HG02970 (cell line): ENCODE measurements around the gene SAMD11.
"Not testable (repeated sequence)": the region's sequence is repeated elsewhere in the genome, so short reads cannot be mapped to it uniquely, and the experiment has no call there.

Experiments used
- ATAC-seq: cut with Tn5 transposase; IDR thresholded peaks from one replicate; pipeline ENCODE4 v1.9.1; 2021; ENCODE audit warnings: mild to moderate bottlenecking, moderate library complexity, moderate number of reproducible peaks; ENCODE audit not compliant: unreplicated experiment, low FRiP score

SAMD11 gene

GRCh38 chr1:942864-943533 is 19.3 kb downstream of the SAMD11 start:
- ATAC-seq = no peak

GRCh38 chr1:943545-944340 is 20.0 kb downstream of the SAMD11 start:
- no peak for ATAC-seq

- no peak for ATAC-seq
Measured at GRCh38 chr1:944341-945325, 20.9 kb downstream of the SAMD11 start.

- ATAC-seq = no peak
Measured at GRCh38 chr1:945688-946556, 22.2 kb downstream of the SAMD11 start.

GRCh38 chr1:946811-947210 is 23.1 kb downstream of the SAMD11 start:
- not testable (repeated sequence) for ATAC-seq

- no peak for ATAC-seq
Measured at GRCh38 chr1:947958-948357, 24.2 kb downstream of the SAMD11 start.

GRCh38 chr1:950268-950667 is 26.5 kb downstream of the SAMD11 start:
- no peak for ATAC-seq

- ATAC-seq = no peak
Measured at GRCh38 chr1:950881-951280, 27.2 kb downstream of the SAMD11 start.

- ATAC-seq = no peak
Measured at GRCh38 chr1:951364-951763, 27.6 kb downstream of the SAMD11 start.

- ATAC-seq = no peak
Measured at GRCh38 chr1:952201-952600, 28.5 kb downstream of the SAMD11 start.

- ATAC-seq = no peak
Measured at GRCh38 chr1:952603-953002, 28.9 kb downstream of the SAMD11 start.

- no peak for ATAC-seq
Measured at GRCh38 chr1:953524-954320, 30.0 kb downstream of the SAMD11 start.

GRCh38 chr1:954927-955326 is 31.2 kb downstream of the SAMD11 start:
- ATAC-seq = no peak

- ATAC-seq = no peak
Measured at GRCh38 chr1:955474-955873, 31.8 kb downstream of the SAMD11 start.

GRCh38 chr1:956636-957035 is 32.9 kb downstream of the SAMD11 start:
- no peak for ATAC-seq

GRCh38 chr1:958823-959730 is 35.4 kb downstream of the SAMD11 start, which contains the start of gene NOC2L:
Gene NOC2L, minus strand, starts transcription at chr1:959256. Its CDS starts 16 bp downstream, at chr1:959240.
- peak; percentile 75 for ATAC-seq

- ATAC-seq = no peak
Measured at GRCh38 chr1:959731-960362, 36.1 kb downstream of the SAMD11 start.
